Mucosa of stomach (tissue), 1 donor: ENCODE results near the gene IFT122.
A peak's percentile ranks its signal among the peaks of the same experiment; 100 is the strongest.

ENCODE experiments used
- H3K27me3 ChIP-seq: one replicate; pipeline ENCODE4 v1.7.0; 2013; ENCODE audit warnings: mild to moderate bottlenecking, low read length; ENCODE audit not compliant: control insufficient read depth, insufficient read depth
- H3K36me3 ChIP-seq: one replicate; pipeline ENCODE4 v1.7.0; 2013; ENCODE audit warnings: low read length; ENCODE audit not compliant: control insufficient read depth, insufficient read depth
- H3K4me1 ChIP-seq: one replicate; pipeline ENCODE4 v1.7.0; 2013; ENCODE audit warnings: mild to moderate bottlenecking, low read length; ENCODE audit not compliant: control insufficient read depth, insufficient read depth
- H3K4me3 ChIP-seq: one replicate; pipeline ENCODE4 v1.7.0; 2013; ENCODE audit warnings: low read length
- H3K9ac ChIP-seq: one replicate; pipeline ENCODE4 v1.7.0; 2013; ENCODE audit warnings: mild to moderate bottlenecking, low read length, moderate library complexity
- H3K9me3 ChIP-seq: one replicate; pipeline ENCODE4 v1.7.0; 2013; ENCODE audit warnings: mild to moderate bottlenecking, low read length, moderate library complexity; ENCODE audit not compliant: control insufficient read depth
- donor health status: Pancreatic carcinoma.

IFT122 gene

DNA sequence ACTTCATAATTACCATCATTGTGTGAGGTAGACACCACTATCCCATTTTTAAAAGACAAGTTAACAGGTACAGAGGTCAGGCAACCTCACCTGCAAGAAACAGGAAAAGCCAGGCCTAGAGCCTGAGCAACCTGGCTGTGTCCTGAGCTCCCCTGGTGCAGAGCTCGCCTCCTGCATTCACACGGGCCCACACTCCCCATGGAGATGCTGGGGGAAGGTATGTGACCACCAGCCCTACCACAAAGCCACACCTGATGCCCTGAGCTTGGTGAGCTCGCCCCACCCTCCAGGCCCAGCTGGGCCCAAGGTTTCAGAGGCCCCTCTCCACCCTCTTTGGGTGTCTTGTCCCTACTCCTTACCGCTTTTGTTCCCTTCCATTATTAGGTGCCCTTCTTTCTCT is 10.4 kb upstream of the IFT122 start:
- Histone ChIP-seq H3K9me3 (no peaks in the 10 kb centered on the region), H3K9ac (no peak overlapping the region), H3K36me3 (peaks cover 12% of the 10 kb centered on the region)

DNA sequence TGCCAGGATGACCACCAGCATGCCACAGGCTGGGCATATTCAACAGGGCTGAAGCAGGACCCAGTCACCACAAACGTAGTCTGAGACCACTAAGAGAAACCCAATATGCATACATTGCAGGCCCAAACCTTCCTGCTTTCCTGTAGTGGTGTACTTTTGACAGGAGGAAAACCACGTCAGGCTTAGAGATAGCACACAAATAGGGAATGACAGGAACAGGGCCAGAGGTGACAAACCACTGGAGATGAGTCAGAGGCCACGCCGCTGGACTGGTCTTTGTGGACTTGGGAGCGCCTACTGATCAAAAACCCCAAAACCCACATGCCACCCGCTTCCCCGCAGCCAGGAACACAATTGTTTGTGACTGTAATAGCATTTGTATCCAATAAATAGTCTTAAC is 8.0 kb upstream of the IFT122 start:
- Histone ChIP-seq H3K9me3 (no peaks in the 10 kb centered on the region), H3K4me3 (no peak overlapping the region), H3K9ac (no peak overlapping the region), H3K4me1 (peaks cover 25% of the 10 kb centered on the region), H3K27me3 (peaks cover 5% of the 10 kb centered on the region), H3K36me3 (peaks cover 12% of the 10 kb centered on the region)

More for the DNA sequence above, 10.4 kb upstream of the IFT122 start:
- Histone ChIP-seq H3K4me3 (no peak overlapping the region), H3K27me3 (peaks cover 5% of the 10 kb centered on the region), H3K4me1 (peaks cover 28% of the 10 kb centered on the region)

DNA sequence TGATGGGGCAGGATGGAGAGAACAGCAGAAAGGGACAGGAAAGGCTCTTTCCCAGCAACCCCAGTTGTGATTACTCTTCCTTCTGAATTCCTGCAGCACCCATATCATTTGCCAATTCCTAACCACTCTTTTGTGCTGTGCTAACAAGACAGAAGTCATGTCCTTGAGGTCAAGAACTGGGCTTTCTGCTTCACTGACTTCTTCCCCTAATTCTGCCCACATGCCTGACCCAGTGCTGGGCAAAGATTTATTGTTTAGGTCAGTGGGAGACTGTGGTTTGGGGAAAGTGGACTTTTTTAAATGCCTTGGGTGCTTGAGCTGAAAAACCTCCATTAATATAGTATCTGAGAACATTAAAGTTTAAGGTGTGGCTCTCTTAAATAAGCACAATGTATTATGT is 7.4 kb upstream of the IFT122 start:
- Histone ChIP-seq H3K9ac (no peak overlapping the region), H3K4me3 (no peak overlapping the region), H3K4me1 (peaks cover 24% of the 10 kb centered on the region), H3K9me3 (no peaks in the 10 kb centered on the region), H3K27me3 (peaks cover 3% of the 10 kb centered on the region), H3K36me3 (peaks cover 12% of the 10 kb centered on the region)

DNA sequence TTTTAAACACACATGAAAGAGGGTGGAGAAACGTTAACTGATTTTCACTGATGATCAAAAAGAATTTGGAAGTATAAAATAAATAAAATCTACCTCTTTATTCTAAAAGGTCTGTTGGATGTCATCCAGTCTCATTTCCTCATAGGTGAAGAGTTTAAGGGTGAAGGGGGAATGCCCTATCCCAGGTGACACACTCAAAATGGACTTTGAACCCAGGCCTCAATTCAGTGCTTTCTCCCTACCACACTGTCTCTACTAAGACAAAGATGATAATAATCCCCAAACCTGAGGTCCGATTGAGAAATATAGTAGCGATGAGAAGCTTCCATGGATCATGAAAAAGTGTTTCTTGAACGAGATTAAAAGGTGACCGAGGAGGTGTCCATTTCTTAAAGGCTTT is 6.5 kb upstream of the IFT122 start:
- H3K36me3 ChIP-seq, result peaks cover 12% of the 10 kb centered on the region
- no peak overlapping the region for H3K4me3 ChIP-seq
- no peak overlapping the region for H3K9ac ChIP-seq

DNA sequence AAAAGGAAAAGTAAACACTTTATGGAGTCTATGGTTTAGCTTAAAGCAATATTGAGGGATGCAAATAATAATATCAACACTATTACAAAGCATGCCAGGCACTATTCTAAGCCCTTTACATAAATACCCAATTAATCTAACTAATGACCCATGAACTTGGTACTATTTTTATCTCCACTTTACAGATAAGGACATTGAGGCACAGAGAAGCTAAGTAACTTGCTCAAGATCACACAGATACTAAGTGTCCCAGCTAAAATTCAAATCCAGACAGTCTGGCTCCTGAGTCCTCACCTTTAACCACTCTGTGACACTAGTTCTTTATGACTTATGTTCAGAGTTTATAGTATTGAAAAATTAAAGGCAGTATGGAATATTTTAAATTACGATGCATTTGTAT is 5.9 kb upstream of the IFT122 start:
- Histone ChIP-seq H3K4me1 (peaks cover 19% of the 10 kb centered on the region), H3K4me3 (no peak overlapping the region), H3K36me3 (peaks cover 12% of the 10 kb centered on the region), H3K9me3 (no peaks in the 10 kb centered on the region), H3K9ac (no peak overlapping the region), H3K27me3 (no peaks in the 10 kb centered on the region)

More for the DNA sequence above, 6.5 kb upstream of the IFT122 start:
- H3K27me3 ChIP-seq, result no peaks in the 10 kb centered on the region
- H3K9me3 ChIP-seq, result no peaks in the 10 kb centered on the region
- H3K4me1 ChIP-seq, result peaks cover 21% of the 10 kb centered on the region

DNA sequence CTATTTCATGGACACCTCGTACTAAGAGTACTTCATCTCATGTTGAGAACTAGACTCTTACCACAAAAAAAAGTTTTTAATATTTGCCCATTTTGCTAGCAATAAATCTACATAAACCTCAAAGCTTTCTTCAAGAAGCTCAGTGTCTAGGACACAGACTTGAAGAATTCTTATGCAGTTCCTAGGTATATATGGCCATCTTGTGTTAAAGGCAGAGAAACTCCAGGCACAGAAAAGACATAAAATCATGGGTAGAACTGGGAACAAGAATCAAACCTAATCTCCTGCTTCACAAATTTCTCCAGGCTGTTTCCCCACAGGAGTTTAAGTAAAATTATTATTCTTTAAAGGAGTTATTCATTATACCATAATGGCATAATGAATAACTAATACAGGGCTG is 4.7 kb upstream of the IFT122 start:
- H3K9ac ChIP-seq, result no peak overlapping the region
- peaks cover 12% of the 10 kb centered on the region for H3K36me3 ChIP-seq
- H3K9me3 ChIP-seq, result no peaks in the 10 kb centered on the region
- H3K4me3 ChIP-seq, result no peak overlapping the region
- H3K4me1 ChIP-seq, result peaks cover 19% of the 10 kb centered on the region
- no peaks in the 10 kb centered on the region for H3K27me3 ChIP-seq

DNA sequence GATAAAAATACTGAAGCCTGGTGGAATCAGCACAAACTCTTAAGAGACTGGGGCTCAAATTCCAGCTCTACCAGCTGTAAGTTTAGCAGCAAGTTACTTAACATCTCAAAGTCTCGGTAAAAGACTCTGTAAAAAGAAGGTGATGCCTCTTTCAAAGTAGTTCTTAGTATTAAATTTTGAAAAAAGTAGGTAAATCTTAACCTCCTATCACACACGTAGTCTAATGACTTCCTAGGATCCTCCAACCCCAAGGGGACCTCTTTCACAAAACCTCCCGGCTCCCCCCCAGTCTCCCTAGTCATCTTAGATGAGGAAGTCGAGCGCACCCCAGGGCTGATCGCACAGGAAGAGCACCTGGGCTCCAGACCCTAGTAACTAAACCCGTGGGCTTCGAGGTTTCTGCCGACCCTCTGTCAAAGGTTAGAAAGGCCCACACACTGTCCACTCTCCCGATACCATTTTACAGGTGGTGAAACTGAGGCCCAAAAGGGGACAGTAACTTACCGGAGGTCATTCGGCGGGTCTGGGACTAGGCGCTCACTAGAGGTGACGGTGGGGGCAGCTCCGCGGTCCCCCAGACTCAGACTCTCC is 703 bp upstream of the IFT122 start:
- no peaks in the 10 kb centered on the region for H3K9me3 ChIP-seq
- peak overlapping the region; percentile 88 for H3K4me3 ChIP-seq
- no peaks in the 10 kb centered on the region for H3K36me3 ChIP-seq
- H3K4me1 ChIP-seq, result peaks cover 30% of the 10 kb centered on the region
- H3K27me3 ChIP-seq, result no peaks in the 10 kb centered on the region
- peak overlapping the region; percentile 79 for H3K9ac ChIP-seq

DNA sequence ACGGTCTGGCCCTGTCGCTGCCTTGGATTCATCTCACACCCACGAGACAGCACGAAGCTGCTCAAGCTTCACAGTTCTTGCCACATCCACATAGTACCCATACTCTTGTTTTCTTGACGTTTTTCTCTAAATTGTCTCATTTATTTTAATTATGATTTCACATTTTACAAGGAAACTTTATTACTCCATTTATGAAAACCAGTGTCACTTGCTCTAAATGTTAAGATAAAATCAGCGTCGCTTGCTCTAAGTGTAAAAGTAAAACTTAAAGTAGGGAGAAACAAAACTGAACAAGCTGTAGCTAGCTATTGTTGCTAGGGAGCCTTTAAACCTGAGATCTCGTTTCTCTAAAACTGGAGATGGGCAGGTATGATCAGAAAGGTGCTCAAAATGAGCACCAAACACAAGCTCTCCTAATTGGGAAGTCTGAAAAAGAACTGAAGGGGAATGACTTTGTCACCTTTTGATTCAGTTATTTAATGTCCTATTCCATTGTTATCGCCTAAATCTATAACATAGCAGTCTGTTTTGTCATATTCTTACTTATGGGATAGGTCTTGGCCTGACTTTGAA is 680 bp downstream of the IFT122 start:
- peak overlapping the region; percentile 88 for H3K4me3 ChIP-seq
- no peaks in the 10 kb centered on the region for H3K27me3 ChIP-seq
- peaks cover 30% of the 10 kb centered on the region for H3K4me1 ChIP-seq
- H3K9ac ChIP-seq, result peak overlapping the region; percentile 69
- H3K9me3 ChIP-seq, result no peaks in the 10 kb centered on the region
- no peaks in the 10 kb centered on the region for H3K36me3 ChIP-seq

DNA sequence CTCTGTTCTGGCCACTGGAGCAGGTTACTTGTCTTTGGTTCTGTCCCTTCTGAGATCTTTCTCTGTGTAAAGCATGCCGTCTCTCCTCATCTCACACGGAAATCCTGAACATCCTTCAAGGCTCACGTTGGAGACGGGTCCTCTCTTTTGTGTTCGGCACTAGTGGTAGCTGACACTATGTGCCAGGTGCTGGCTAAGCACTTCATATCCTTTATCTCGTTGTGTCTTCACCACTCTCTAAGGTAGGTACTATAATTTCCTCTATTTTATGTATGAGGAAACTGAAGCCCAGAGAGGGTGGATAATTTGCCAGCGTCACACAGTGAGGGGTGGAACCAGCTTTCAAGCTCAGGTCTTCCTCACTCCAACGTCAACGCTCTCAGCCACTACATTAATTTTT is 1.2 kb downstream of the IFT122 start:
- Histone ChIP-seq H3K4me1 (peaks cover 30% of the 10 kb centered on the region), H3K9ac (peak overlapping the region; percentile 69), H3K36me3 (no peaks in the 10 kb centered on the region), H3K4me3 (peak overlapping the region; percentile 88), H3K9me3 (no peaks in the 10 kb centered on the region), H3K27me3 (no peaks in the 10 kb centered on the region)

DNA sequence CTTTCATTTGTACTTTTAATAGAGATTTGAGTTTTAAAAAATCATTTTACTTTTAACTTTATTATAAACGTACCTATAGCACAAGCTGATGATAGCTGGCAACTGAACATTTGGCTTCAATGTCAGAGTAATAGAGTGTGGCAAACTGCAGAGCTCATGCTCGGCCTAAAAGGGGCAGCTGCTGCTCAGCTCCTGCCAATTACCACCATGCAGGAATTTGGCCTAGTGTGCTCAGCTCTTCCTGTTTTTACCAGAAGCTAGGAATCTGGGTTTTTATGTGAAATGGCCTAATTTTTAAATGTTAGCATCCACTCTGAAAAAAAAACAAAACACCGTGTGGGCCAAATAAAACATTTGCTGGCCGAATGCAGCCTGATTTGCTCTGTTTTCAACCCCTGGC is 1.8 kb downstream of the IFT122 start:
- H3K36me3 ChIP-seq, result no peaks in the 10 kb centered on the region
- no peaks in the 10 kb centered on the region for H3K27me3 ChIP-seq
- no peak overlapping the region for H3K4me3 ChIP-seq
- H3K9ac ChIP-seq, result peak overlapping the region; percentile 69
- no peaks in the 10 kb centered on the region for H3K9me3 ChIP-seq
- H3K4me1 ChIP-seq, result peaks cover 30% of the 10 kb centered on the region

DNA sequence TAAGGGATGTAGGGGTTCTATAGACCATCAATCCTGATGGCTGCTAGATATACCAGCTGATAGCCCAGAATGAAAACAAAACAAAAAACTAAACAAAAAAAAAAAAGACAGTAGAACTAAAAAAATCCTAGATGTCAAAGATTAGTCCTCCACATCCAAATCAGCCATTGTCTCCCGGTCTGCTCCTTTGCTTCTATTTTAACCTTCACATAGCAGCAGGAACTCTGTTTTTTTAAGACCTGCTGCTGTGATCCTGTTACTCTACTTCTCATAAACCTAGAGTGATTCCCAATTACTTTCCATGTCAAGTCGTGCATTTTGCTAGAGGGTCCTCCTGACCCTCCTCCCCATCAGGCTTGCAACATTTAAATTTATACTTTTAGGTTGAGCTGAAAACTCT is 2.5 kb downstream of the IFT122 start:
- no peaks in the 10 kb centered on the region for H3K36me3 ChIP-seq
- no peak overlapping the region for H3K9ac ChIP-seq
- no peaks in the 10 kb centered on the region for H3K27me3 ChIP-seq
- no peak overlapping the region for H3K4me3 ChIP-seq
- H3K9me3 ChIP-seq, result no peaks in the 10 kb centered on the region
- H3K4me1 ChIP-seq, result peaks cover 30% of the 10 kb centered on the region

DNA sequence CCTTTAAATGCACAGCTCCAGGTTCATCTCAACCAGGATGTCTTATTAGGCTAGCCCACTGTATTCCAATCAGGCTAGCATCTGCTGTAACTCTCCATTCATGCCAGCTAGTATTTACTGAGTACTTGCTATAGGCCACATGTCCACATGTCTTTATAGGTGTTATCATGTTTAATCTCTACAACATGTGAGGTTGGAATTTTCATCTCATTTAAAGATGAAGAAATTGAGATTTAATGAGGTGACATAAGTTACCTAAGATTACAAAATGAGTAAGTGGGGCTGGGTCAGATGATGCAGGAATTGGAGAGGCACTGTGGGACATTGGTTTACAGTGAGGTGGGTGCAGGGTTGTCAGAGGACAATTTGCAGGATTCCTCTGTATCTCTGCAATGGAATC is 2.9 kb downstream of the IFT122 start:
- Histone ChIP-seq H3K27me3 (no peaks in the 10 kb centered on the region), H3K4me1 (peaks cover 30% of the 10 kb centered on the region), H3K9ac (no peak overlapping the region), H3K36me3 (no peaks in the 10 kb centered on the region), H3K9me3 (no peaks in the 10 kb centered on the region), H3K4me3 (no peak overlapping the region)

DNA sequence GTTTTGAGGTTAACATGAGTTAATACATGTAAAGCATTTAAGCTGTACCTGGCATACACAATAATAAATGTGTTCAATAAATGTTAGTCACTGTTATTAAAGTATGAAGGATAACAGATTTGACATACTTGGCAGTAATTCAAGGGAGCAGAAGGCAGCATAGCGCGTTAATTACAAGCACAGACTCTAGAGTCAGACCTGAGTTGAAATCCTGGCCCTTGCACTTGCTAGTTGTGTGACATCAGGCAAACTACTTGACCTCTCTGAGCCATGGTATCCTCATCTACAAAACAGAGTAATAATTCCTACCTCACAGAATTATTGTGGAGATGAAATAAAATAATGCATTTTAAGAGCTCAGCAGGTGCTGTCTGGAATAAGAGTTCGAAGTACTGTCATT is 5.4 kb downstream of the IFT122 start:
- H3K9me3 ChIP-seq, result no peaks in the 10 kb centered on the region
- no peaks in the 10 kb centered on the region for H3K36me3 ChIP-seq
- H3K27me3 ChIP-seq, result no peaks in the 10 kb centered on the region
- H3K9ac ChIP-seq, result no peak overlapping the region
- H3K4me1 ChIP-seq, result peaks cover 35% of the 10 kb centered on the region
- H3K4me3 ChIP-seq, result no peak overlapping the region
